ENCODE measurements around the gene FAM222A.

Gene FAM222A

DNA sequence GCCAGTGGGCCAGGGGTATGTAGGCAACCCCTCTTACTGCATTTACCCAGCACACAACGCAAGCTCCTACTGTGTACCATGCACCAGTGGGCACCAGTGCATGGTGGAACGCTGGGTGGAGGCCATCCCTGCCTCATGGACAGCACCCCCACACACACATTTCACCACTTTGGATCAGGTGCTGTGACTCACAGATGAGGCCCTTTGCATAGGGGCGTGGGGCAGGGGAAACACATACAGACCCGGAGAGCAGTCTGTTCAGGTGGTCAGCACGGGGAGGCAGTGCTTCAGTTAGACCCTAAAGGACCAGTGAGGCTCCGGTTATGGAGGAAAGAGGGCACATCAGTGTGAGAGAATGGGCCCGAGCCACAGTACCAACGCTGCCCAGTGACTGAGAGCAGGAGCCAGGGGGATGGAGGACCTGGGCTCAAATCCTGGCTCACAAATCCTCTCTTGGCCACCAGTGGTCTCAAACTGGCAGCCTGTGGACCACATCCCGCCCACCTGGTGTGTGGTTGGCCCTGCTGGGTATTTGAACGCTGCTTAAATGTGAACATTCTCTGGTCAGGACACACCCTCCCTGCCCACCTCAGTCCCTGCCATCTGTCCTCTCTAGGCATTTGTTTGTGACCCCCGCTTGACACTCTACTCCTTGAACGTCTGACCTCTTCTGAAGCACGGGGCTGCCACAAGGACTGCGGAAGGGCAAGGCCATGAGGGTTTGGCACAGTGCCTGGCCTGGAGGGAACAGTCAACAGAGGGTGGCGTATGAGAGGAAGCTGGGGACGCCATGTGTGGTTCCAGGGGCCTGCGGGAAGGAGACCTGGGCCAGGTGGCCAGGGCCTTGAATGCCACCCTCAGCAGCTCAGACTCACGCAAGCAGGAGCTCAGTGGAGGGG lies 46.7 kb downstream of the FAM222A start:
- DNase-seq (ENCODE audit: low read depth) = no peak

- DNase-seq (ENCODE audit: low read depth) = no peak
These were observed 47.6 kb downstream of the FAM222A start for GRCh38 chr12:109760930-109761921.

DNA sequence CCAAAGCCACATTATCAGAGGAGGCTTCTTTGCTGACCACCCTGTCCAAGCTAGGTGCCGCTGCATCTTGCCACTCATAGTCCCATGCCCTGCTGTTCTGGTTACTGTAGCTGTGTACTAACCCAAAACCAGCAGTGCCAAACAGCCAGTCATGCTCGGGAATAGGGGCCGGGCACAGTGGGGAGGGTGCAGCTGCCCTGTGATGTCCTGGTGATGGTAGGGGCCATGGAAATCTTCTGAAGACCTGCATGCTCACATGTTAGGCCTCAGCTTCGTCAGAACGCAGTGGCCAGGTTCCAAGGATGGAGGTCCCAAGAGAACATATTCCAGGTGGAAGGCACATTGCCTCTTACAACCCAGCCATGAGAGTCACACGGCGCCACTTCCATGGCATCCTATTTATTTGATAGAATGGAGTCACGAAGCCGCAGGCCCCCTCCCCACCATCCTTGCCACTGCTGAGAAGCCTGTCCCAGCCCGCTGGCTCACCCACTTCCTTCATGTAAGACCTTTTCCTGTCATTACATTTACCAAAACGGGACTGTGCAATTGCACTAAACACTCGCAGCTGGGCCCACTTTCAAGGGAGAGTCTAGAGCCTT lies 48.5 kb downstream of the FAM222A start:
- DNase-seq (ENCODE audit: low read depth) = no peak

DNA sequence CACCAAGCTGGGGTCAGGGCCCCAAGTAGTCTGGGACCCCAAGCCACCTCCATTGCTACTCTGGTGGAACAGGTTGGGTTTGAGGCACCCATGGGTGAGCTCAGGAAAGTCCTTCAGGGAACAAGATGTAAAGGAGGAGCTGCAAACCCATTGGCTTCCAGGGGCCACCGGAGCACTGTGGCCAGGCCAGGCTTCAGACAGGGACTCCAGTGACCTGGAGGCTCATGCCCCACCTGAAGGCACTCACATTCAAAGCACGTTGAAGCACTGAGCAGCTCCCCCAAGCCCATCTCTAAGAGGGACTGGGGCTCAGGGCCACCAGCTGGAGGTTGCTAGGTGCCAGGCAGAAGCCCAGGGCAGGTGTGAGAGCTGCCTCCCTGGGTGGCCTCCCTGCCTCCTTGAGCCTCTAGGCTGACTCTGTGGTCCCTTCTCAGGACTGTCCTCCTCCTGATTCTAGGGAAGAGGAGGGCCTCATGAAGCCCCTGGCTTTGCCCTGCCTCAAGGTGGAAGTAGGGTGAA lies 49.1 kb downstream of the FAM222A start:
- DNase-seq (ENCODE audit: low read depth) = no peak

GRCh38 chr12:109763201-109763841 lies 49.7 kb downstream of the FAM222A start:
- no peak for DNase-seq (ENCODE audit: low read depth)

GRCh38 chr12:109764123-109764522 lies 50.5 kb downstream of the FAM222A start:
- DNase-seq (ENCODE audit: low read depth) = no peak

DNA sequence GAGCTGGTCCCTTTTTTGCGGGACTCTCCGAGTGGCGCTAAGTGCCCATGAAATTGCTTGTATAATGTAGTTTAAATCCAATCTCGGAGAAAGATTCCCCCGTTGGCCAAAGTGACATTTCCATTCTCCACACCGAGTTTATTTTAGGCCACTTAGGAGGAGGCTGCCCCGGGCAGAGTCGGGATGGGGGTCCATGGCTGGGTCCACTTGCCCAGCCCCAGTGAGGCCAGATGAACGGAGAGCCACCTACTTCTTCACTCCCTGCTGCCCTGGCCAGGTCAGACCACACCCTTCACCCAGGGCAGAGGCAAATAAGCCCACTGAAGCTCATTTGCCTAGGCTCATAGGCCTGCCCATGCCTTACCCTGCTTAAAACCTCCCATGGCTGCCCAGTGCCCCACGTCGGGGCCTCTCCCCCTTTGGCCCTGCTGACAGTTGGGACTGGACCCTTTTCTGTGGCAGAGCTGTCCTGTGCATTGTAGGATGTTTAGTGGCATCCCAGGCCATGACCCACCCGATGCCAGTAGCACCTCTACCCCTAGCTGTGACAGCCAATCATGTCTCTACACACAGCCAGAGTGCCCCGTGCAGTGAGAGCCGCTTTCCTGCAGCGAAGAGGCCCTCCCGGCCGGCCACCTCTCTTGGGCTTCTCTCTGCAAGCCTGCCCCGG lies 51.3 kb downstream of the FAM222A start:
- no peak for DNase-seq (ENCODE audit: low read depth)

- DNase-seq (ENCODE audit: low read depth) = no peak
These were observed 51.8 kb downstream of the FAM222A start for GRCh38 chr12:109765446-109765810.

GRCh38 chr12:109766251-109766778 lies 52.7 kb downstream of the FAM222A start:
- no peak for DNase-seq (ENCODE audit: low read depth)

- no peak for DNase-seq (ENCODE audit: low read depth)
These were observed 53.8 kb downstream of the FAM222A start for GRCh38 chr12:109767456-109767855.

GRCh38 chr12:109767991-109768900 lies 54.6 kb downstream of the FAM222A start:
- DNase-seq (ENCODE audit: low read depth) = no peak

DNA sequence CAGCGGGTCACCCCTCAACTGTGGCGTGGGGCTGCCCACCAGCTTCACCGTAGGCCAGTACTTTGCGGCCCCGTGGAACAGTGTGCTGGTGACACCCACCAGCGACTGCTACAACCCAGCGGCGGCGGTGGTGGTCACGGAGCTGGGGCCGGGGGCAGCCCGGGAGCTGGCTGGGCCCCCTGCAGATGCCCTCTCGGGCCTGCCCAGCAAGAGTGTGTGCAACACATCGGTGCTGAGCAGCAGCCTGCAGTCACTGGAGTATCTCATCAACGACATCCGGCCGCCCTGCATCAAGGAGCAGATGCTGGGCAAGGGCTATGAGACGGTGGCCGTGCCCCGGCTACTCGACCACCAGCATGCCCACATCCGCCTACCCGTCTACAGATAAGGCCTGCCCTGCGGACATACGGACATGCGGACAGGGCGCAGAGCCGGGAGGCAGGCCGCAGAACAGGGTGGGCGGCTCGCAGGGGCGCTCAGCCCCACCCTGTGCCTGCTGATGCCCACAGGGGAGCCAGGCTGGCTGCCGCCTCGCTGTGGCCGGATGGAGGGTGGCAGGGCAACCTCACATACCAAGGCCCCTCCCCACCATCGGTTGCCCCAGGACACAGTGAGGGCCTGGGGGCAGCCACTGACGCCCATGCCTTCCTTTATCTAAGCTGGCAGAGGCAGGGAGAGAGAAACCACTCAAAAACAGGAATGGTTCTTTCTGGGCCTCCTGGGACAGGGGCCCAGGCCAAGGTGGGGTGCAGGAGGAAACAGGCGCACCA lies 55.5 kb downstream of the FAM222A start:
- no peak for DNase-seq (ENCODE audit: low read depth)

DNA sequence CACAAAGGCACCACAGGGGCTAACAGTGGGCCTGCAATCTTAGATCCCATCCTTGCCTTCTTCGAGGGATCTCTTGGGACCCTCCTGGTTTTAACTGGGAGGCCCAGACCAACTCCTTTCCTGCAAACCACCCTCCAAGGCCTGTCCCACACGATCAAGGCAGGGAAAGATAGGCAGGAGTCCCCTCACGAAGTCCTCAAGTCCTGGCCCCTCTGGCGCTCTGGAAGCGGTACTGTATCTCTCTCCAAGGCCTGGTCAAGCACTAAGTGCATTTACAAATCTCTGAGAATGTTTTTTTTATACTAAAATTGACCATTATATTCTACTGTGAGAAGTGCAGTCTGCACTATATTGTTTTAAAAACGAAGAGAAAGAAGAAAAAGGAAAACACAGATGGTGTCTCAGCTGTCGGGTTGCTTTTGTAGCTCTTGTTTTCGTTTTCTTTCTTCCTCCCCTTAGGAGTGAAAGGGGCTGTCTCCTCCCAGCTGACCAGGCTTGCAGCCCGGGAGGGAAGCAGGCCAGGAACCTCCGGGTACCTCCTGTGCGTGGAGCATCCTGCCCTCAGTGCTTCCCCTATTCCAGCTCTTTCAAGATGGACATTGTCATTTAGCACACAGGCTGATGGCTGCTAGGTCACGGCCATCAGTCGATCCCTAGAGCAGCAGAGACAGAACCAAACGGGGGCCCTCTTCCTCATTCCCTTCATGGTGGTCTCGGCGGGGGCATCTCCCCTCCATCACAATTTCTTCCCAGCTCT lies 56.7 kb downstream of the FAM222A start:
- no peak for DNase-seq (ENCODE audit: low read depth)

DNA sequence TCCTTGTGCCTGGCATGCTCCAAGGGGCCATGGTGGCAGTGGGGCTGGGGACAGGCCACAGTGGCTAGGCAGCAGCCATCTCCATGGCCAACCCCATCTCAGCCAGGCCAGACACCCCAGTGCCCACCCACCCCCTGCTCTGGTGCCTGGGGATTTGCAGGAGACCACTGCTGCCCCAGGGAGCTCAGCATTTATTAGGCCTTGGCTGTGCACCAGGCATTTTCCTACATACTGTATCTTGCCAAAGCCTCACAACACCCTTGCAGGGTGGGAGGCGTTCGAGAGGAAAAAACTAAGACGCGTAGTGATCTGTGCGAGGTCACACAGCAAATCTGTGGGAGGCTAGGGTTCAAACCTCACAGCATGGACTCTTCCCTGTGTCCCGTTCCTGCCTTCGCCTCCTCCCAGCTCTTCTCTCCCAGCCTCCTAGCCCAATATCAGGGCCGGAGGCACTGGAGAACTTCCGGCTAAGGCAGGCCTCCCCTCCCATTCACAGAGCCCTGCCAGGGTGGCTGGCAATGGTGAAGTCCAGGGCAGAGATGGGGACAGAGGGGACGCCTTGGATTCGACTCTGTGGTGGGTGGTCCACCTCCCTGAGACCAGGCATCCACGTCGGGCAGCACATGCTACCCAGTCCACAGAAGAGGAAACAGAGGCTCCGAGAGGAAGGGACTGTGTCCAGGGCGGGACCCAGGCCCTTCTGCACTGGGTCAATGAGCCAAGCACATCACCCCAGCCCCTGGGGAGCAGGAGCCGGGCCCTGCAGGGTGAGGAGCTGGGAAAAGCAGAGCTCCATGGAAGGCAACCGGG lies 57.4 kb downstream of the FAM222A start:
- DNase-seq (ENCODE audit: low read depth) = no peak

- DNase-seq (ENCODE audit: low read depth) = no peak
These were observed 58.4 kb downstream of the FAM222A start for GRCh38 chr12:109771746-109772621.

- DNase-seq (ENCODE audit: low read depth) = no peak
These were observed 59.1 kb downstream of the FAM222A start for GRCh38 chr12:109772622-109773321.

Measured in activated T-cell treated with anti-CD3 and anti-CD28 coated beads for 24 hours (primary cell).